Posterior cingulate gyrus (tissue), 11 donors: ENCODE measurements around the gene HYI.
"Not testable (repeated sequence)": the region's sequence is repeated elsewhere in the genome, so short reads cannot be mapped to it uniquely, and the experiment has no call there.

Experiments
- DNase-seq, 10 donors: peaks; one replicate each; pipeline versions ENCODE4 v3.0.0 to v3.0.0-alpha.2; 2020 to 2021; ENCODE audit warnings: mixed read lengths in 3 of 10
- intact Hi-C: fragments of 100-400 bp; cut with DNase I; formaldehyde crosslinking; loops from one replicate; pipeline ENCODE4 v1.15.1; 2023

HYI gene

GRCh38 chr1:43432907-43433306, 20.8 kb downstream of the HYI start:
- intact Hi-C loops, result no loop called here
- no peak for DNase-seq

DNA sequence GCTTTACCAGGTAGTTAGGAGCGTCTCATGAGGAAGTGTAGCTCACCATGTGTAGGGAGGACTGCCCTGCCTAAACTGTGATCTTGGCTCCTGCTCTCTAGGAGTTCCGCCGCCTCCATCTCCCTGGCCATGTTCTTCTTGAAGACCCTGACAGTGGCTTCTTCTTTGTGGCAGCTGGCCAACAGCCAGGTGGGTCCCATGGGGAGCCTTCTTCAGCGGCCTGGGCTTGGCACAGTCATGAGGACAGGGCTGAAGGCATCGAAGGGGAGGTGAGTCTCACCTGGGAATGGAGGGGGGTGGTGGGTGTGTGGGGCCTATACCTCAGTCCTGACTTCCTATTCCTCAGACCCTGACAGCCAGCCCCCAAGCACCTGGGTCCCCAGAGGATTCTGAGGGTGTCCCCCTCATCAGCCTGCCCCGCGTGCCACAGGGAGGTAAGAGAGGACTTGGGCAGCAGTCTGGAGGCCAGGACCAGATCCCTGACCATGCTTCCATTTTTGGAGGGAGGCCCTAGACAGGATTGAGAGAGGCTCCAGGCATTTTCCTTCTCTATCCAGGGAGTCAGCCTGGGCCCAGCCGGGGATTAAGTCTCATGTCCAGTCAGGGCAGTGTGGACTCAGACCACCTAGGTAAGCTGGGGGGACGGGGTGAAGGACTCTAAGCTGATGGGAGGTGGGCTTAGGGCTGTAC, 21.4 kb downstream of the HYI start:
- peak in 1 of 10 donors; percentile 59 for DNase-seq
- intact Hi-C loops, result no loop called here

GRCh38 chr1:43431676-43432075, 22.1 kb downstream of the HYI start:
- intact Hi-C loops, result no loop called here
- peak in 2 of 10 donors; percentile 37 to 47 for DNase-seq

- intact Hi-C loops, result no loop called here
- peak in 2 of 10 donors; percentile 43 to 58 for DNase-seq
These were observed 22.9 kb downstream of the HYI start for GRCh38 chr1:43430831-43431230.

DNA sequence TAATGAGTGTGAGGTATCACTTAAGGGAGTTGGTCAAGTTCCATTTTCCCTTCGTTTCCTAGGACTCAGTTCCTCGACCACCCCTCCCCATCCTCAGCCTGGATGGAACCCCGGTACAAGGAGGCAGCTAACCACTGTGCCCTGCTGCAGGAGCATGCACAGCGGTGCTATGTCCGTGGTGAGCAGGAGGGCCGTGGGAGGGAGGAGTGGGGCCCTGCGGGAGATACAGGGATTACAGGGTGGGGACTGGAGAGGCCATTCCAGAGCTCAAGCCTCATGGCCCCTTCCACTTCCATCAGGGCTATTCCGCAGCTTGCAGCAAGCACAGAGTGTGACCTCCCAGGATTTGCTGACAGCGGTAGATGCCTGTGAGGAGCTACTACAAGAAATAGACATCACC, 25.8 kb downstream of the HYI start:
- intact Hi-C loops, result no loop called here
- peak in 1 of 10 donors; percentile 20 for DNase-seq

DNA sequence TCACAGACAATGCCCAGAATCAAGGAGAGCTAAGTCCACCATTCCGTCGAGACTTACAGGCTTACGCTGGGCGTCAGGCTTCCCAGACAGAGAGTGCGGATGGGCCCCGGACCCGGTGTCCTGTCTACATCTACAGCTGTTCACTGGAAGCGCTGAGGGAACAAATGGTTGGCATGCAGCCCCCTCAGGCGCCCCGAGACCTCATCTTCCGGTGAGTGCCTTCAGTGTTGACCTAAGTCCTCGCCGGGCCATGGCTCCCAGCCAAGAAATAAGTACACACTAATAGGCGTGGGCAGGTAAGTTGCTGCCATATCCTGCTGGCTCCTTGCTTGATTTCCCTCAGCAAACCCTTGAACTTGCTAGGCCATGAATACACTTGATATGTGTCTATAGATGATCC, 26.2 kb downstream of the HYI start:
- DNase-seq, result peak in 1 of 10 donors; percentile 63
- intact Hi-C loops, result no loop called here

- peak in 1 of 10 donors; percentile 33 for DNase-seq
- intact Hi-C loops, result no loop called here
These were observed 27.5 kb downstream of the HYI start for GRCh38 chr1:43426221-43426620.

DNA sequence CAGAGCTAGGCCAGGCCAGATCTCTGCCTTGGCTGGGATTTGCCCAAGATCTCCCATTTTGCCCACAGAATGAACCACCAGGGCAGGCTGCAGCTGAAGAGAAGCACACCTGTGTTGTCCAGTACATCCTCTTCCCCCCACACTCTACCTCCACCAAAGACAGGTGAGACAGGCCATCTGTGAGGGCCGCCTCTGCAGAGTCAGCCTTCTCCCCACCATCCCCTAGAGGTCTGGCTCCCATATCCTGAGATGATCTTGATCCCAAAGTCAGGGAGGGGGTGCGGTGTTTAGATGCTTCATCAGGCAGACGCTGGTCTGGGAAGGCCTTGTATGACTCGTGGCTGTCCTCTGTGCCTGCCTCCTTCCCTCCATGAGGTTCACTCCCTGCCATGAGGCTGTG, 28.7 kb downstream of the HYI start:
- intact Hi-C loops, result no loop called here
- DNase-seq, result no peak

DNA sequence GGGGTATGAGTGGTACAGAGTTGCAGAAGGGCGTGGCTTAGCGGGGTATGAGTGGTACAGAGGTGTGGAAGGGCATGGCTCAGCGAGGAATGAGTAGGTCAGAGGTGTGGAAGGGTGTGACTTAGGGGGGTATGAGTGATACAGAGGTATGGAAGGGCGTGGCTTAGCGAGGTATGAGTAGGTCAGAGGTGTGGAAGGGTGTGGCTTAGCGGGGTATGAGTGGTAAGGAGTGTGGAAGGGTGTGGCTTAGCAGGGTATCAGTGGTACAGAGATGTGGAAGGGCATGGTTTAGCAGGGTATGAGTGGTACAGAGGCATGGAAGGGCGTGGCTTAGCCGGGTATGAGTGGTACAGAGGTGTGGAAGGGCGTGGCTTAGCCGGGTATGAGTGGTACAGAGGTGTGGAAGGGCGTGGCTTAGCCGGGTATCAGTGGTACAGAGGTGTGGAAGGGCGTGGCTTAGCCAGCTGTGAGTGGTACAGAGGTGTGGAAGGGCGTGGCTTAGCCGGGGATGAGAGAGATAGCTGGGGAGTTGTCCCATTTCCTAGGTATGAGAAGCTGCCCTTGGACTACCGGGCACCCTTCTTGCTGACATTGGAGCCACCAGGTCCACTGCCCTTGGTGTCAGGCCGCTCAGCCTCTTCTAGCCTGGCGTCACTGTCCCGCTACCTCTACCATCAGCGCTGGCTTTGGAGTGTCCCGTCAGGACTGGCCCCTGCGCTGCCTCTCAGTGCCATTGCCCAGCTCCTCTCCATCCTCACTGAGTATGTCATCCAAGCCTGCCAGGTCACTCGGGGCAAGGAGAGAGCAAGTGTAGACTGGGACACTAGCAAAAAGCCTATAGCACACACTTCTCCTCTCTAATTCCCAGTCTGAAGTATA, 29.8 kb downstream of the HYI start:
- intact Hi-C loops, result no loop called here
- peak in 1 of 10 donors; percentile 53 for DNase-seq

- intact Hi-C loops, result no loop called here
- peak in 1 of 10 donors; percentile 42 for DNase-seq
These were observed 30.6 kb downstream of the HYI start for GRCh38 chr1:43422995-43423671.

DNA sequence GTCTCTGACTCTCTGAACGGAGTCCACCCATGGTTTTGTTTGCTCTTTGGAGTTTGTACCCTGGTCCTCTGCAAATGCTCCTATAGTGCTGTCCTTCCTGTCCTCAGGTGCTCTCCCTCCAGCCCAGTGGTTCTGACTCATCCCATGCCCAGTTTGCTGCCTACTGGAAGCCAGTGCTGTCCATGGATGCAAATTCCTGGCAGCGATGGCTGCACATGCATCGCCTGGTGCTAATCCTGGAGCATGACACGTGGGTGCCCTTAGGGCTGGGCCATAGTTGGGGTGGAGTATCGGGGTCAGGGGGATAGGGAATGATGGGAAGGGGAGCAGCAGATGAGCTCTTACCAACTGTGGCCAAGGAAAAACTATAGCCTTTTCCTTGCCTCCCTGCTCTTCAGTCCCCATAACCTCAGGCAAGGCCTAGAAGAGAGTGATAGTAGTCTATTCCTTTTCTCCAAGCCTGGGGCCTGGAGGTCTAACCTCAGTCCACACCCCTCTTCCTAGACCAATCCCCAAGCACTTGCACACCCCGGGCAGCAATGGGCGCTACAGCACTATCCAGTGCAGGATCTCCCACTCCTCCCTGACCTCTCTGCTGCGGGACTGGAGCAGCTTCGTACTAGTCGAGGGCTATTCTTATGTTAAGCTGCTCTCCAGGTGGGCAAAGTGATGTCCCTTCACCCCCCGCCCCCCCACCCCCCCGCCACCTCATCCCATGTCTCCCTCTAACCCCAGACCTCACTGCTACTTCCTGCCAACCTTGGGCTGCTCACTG, 31.6 kb downstream of the HYI start:
- intact Hi-C loops, result no loop called here
- peak in 1 of 10 donors; percentile 30 for DNase-seq

- DNase-seq, result peak in 1 of 10 donors; percentile 5
- intact Hi-C loops, result no loop called here
These were observed 32.3 kb downstream of the HYI start for GRCh38 chr1:43421396-43421795.

DNA sequence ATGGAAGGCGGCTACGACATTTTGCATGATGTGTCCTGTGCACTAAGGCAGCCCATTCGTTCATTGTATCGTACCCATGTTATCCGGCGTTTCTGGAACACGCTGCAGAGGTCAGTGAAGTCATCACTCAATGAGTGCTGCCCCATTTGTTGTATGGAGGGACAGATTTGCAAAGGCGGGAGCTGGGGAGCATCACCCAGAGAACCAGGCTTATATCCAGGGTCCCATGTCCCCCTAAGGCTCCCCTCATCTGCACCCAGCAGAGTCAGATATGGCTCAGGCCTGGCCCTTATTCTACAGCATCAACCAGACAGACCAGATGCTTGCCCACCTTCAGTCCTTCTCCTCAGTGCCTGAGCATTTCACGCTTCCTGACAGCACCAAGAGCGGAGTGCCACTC, 32.9 kb downstream of the HYI start:
- intact Hi-C loops, result no loop called here
- peak in 1 of 10 donors; percentile 10 for DNase-seq

DNA sequence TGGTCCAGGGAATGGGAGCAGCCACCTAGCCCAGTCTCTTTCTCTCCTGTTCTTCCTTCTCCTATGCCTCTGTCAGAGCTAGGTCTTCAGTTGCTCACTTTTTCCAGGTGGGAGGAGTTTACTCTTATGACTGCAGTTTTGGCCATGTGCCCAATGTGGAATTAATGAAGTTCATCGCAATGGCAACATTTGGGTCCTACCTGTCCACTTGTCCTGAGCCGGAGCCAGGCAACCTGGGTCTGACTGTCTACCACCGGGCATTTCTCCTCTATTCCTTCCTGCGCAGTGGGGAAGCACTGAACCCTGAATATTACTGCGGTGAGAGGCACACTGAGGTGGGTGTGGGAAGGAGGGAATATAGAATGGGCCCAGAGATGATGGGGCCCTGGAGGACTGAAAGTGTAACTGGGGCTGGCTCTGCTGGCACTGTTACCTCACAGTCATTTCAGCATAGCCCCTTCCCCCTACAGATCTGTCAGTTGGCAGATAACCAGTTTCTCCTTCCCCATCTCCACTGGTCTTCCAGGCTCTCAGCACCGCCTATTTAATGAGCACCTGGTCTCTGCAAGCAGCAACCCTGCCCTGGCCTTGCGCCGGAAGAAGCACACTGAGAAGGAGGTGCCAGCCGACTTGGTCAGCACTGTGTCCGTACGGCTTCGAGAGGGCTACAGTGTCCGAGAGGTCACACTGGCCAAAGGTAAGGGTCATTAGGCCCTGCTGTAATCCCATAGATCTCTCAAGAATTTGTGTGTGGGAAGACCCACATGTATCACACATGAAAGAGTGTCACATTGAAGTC, 33.9 kb downstream of the HYI start:
- intact Hi-C loops, result no loop called here
- DNase-seq, result peak in 1 of 10 donors; percentile 14

- intact Hi-C loops, result no loop called here
- peak in 1 of 10 donors; percentile 37 for DNase-seq
These were observed 34.9 kb downstream of the HYI start for GRCh38 chr1:43418858-43419257.

GRCh38 chr1:43415901-43416300, 37.8 kb downstream of the HYI start:
- intact Hi-C loops, result no loop called here
- DNase-seq, result peak in 1 of 10 donors; percentile 4

- intact Hi-C loops, result loop anchor here (1.0 kb wide), 1 partner anchor 187 kb away; no protein-coding TSS in a partner anchor
- DNase-seq, result peak in 4 of 10 donors; percentile 20 to 58 (median 42)
These were observed 39.0 kb downstream of the HYI start for GRCh38 chr1:43414634-43415223.

DNA sequence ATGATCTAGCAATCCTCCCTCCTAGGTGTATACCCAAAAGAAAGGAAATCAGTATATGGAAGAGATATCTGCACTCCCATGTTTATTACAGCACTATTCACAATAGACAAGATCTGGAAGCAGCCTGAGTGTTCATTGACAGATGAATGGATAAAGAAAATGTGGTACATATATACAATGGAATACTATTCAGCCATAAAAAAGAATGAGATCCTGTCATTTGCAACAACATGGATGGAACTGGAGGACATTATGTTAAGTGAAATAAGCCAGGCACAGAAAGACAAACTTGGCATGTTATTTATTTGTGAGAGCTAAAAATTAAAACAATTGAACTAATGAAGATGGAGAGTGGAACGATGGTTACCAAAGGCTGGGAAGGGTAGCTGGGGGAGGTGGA, 40.3 kb downstream of the HYI start:
- DNase-seq, intact Hi-C loops: not testable (repeated sequence)

GRCh38 chr1:43410571-43410970, 43.2 kb downstream of the HYI start:
- intact Hi-C loops, result no loop called here
- DNase-seq, result no peak
